ENCODE measurements around the gene ASIC1.
"Not testable (repeated sequence)": the region's sequence is repeated elsewhere in the genome, so short reads cannot be mapped to it uniquely, and the experiment has no call there.

ASIC1 gene

DNA sequence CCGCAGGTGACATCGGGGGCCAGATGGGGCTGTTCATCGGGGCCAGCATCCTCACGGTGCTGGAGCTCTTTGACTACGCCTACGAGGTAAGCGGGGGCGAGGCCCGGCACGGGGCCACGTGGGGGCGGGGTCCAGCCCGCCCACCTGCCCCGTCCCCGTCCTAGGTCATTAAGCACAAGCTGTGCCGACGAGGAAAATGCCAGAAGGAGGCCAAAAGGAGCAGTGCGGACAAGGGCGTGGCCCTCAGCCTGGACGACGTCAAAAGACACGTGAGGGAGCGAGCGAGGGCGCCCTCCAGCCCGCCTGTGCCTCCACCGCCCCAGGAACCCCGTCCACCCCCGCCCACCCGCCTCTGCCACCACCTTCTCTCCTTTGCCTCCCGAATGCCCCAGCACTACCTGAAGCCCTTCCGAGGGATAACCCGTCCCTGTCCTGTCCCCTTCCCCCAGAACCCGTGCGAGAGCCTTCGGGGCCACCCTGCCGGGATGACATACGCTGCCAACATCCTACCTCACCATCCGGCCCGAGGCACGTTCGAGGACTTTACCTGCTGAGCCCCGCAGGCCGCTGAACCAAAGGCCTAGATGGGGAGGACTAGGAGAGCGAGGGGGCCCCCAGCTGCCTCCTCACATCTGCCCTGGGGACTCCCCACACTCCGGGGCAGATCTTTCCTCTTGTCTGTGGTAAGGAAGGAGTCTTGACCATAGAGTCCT lies 23.9 kb downstream of the ASIC1 start:
- no peak overlapping the region for H3K4me3 ChIP-seq (replicated peaks in 1 of 2; ENCODE audit: low read depth in 2 of 2, low read length in 2 of 2)

DNA sequence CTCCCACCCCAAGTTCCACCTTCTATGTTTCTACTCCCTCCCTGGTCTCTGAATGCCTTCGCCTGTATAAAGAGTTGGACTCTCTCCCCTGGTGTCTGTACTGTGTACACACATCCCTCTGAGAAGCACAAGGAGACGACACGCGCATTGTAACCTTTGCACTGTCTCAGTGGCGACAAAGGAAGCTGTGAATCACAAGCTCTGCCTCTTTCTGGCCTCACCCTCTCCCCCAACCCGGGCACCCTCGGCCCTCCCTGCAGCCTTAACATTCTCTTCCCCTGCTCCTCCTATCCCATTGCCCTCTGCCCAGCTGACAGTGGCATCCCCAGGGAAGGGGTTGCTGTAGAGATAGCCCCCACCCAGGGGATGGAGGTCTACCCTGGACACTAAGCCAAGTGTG lies 25.2 kb downstream of the ASIC1 start:
- no peak for TF ChIP-seq CTCF (IDR thresholded peaks at IDR 0.05; ENCODE audit: low read depth, low read length)
- no peak for DNase-seq (ENCODE audit: low read depth in 2 of 2)
- no peak overlapping the region for H3K4me3 ChIP-seq (replicated peaks in 1 of 2; ENCODE audit: low read depth in 2 of 2, low read length in 2 of 2)

More for the DNA sequence above, 23.9 kb downstream of the ASIC1 start:
- no peak for DNase-seq (ENCODE audit: low read depth in 2 of 2)
- TF ChIP-seq CTCF (IDR thresholded peaks at IDR 0.05; ENCODE audit: low read depth, low read length) = no peak

DNA sequence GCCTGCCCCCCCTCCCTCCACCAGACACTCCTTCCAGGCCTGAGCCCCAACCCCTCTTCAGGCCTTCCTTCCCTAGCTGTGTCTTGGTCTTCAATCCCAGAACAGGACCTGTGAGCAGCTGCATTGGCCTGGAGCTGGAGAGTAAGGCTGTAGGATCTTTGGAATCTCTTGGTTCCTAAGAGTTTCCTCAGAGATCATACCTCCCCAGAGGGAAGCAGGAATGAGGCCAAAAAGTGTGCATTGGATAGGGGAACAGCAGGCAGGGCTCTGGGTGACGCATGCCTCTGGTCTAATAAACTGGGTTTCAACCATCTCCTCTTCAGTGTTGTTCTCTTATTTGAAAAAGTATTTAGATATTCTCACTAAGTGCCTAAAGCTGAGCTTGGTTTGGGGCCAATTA lies 25.9 kb downstream of the ASIC1 start:
- TF ChIP-seq CTCF (IDR thresholded peaks at IDR 0.05; ENCODE audit: low read depth, low read length) = no peak
- H3K4me3 ChIP-seq (replicated peaks in 1 of 2; ENCODE audit: low read depth in 2 of 2, low read length in 2 of 2) = no peak overlapping the region
- no peak for DNase-seq (ENCODE audit: low read depth in 2 of 2)

DNA sequence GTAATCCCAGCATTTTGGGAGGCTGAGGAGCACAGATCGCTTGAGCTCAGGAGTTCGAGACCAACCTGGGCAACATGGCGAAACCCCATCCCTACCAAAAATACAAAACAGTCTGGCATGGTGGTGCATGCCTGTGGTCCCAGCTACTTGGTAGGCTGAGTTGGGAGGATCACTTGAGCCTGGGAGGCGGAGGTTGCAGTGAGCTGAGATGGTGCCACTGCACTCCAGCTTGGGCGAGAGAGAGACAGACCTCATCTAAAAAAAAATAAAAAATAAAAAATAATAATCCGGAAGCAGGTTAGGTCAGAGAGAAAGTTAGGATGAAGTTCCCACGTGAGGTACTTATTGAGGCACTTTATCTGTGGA lies 27.0 kb downstream of the ASIC1 start:
- DNase-seq (ENCODE audit: low read depth in 2 of 2) = not testable (repeated sequence)

DNA sequence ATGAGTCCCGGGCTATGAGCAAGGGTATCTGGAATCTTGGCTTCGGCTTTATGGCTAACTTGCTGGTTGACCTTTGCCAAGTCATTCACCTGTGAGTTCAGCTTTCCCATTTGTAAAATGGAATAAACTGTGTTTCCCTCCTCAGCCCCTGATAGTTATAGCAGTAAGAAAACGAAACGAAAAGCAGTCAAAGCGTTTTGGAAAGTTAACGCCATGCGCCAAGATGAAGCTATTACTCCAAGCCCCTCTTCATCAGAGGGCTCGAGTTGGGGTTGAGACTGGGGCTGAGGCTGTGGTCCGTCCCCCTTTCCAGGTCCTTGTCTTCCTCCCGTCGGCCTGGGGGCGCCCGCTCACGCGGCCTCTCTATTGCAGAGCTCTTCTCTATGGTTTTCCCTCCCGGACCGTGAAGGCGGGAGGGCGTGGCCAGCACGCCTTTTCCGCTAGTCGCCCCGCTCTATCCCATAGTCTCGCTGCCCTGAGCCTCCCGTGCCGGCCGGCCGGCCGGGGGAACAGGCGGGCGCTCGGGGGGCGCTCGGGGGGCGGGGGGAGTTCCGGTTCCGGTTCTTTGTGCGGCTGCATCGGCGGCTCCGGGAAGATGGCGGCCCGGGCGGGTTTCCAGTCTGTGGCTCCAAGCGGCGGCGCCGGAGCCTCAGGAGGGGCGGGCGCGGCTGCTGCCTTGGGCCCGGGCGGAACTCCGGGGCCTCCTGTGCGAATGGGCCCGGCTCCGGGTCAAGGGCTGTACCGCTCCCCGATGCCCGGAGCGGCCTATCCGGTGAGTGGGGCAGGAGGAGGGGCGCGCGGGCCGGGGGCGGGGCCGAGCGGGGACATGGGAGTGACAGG lies 27.6 kb downstream of the ASIC1 start, which contains the start of gene SMARCD1:
SMARCD1 (plus strand) TSS at position 568 of the 840 bp plus-strand sequence; CDS start at position 596, 28 bp downstream.
- H3K4me3 ChIP-seq (replicated peaks in 1 of 2; ENCODE audit: low read depth in 2 of 2, low read length in 2 of 2) = peak within 1 kb of the TSS; percentile 68 to 70
- peak; percentile 89 to 95 for DNase-seq (ENCODE audit: low read depth in 2 of 2)
- TF ChIP-seq CTCF (IDR thresholded peaks at IDR 0.05; ENCODE audit: low read depth, low read length) = peak; percentile 31

More for the DNA sequence above, 27.0 kb downstream of the ASIC1 start:
- H3K4me3 ChIP-seq (replicated peaks in 1 of 2; ENCODE audit: low read depth in 2 of 2, low read length in 2 of 2) = peak overlapping the region; percentile 68 to 70

GRCh38 chr12:50085615-50086072 lies 28.2 kb downstream of the ASIC1 start:
- TF ChIP-seq CTCF (IDR thresholded peaks at IDR 0.05; ENCODE audit: low read depth, low read length) = no peak
- DNase-seq (ENCODE audit: low read depth in 2 of 2) = no peak
- H3K4me3 ChIP-seq (replicated peaks in 1 of 2; ENCODE audit: low read depth in 2 of 2, low read length in 2 of 2) = peak overlapping the region; percentile 68 to 70

DNA sequence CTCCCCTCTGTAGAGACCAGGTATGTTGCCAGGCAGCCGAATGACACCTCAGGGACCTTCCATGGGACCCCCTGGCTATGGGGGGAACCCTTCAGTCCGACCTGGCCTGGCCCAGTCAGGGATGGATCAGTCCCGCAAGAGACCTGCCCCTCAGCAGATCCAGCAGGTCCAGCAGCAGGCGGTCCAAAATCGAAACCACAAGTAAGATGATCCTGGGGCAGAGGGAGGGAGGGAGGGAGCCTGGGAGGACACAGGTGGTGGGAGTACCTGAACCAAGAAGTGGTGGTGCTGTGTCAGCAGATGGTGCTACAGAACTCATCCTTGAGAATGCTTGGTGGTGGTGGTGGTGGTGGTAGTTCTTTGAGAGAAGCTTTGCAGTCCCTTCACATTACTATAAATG lies 28.8 kb downstream of the ASIC1 start:
- TF ChIP-seq CTCF (IDR thresholded peaks at IDR 0.05; ENCODE audit: low read depth, low read length) = no peak
- H3K4me3 ChIP-seq (replicated peaks in 1 of 2; ENCODE audit: low read depth in 2 of 2, low read length in 2 of 2) = peak overlapping the region; percentile 68 to 70
- no peak for DNase-seq (ENCODE audit: low read depth in 2 of 2)
